ENCODE data around the gene IGSF3. TPM values are rescaled to one million over a fixed set of nuclear protein-coding genes. Genes with fewer than 3 reads are reported as not detected.

IGSF3 gene
- total RNA-seq, 4 donors from 2014 or later: 1.7 to 8.5 (median 5.1) TPM

DNA sequence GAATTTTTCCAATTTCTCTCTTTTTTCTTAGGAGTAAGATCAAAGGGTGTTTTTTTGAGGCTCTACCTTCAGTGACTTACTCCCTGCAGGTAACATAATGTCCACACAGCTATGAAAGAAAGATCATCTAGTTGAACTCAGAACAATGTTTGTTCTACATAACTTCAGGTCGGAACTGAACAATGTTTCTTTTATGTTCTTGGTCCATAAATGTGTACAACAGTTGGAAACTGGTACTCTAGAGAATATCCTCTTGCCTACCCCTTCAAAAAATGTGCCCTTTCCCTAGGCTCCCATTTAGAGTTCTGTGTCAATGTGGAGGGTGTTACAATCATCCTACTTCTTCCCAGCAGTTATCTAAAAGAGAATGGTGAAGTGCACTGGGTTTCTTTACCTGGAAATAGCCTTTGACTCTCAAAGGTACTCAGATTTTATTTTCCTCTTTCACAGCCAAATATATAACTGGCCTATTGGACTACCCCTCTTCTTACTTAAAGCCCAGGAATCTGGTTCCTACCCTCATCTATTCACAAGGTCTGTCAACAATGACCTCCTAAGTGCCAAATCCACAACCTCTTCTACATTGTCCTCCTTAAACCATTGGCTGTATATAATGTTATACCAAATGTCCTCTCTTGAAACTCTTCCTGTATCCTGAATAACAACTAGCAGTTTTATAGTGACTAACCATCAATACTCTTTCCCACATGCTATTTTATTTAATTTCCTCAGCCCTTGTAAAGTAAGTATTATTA is 139.0 kb downstream of the IGSF3 start:
- no peak for TF ChIP-seq POLR2AphosphoS5 (IDR thresholded peaks at IDR 0.05)
- TF ChIP-seq POLR2A (IDR thresholded peaks at IDR 0.05): no peak
- no peak for TF ChIP-seq CTCF (IDR thresholded peaks at IDR 0.05)
- no peak for TF ChIP-seq EP300 (IDR thresholded peaks at IDR 0.05)
- Histone ChIP-seq H3K4me3 (no peak overlapping the region), H3K4me1 (no peaks in the 10 kb centered on the region), H3K9me3 (no peaks in the 10 kb centered on the region), H3K27me3 (no peaks in the 10 kb centered on the region), H3K36me3 (peaks cover 0 to 18% of the 10 kb centered on the region in 2 donors), H3K27ac (no peak overlapping the region)
- WGBS, 2 donors (ENCODE audit: low coverage in 1 of 2): 80 to 88% methylated on average over 1 of the region's 1 CpG
- ATAC-seq: no peak

- Histone ChIP-seq H3K27ac (no peak overlapping the region), H3K4me3 (no peak overlapping the region), H3K4me1 (no peaks in the 10 kb centered on the region), H3K9me3 (no peaks in the 10 kb centered on the region), H3K27me3 (no peaks in the 10 kb centered on the region), H3K36me3 (peaks cover 0 to 8% of the 10 kb centered on the region in 2 donors)
- no peak for ATAC-seq
- TF ChIP-seq CTCF (IDR thresholded peaks at IDR 0.05) (no peak), POLR2A (IDR thresholded peaks at IDR 0.05) (no peak), EP300 (IDR thresholded peaks at IDR 0.05) (no peak), POLR2AphosphoS5 (IDR thresholded peaks at IDR 0.05) (no peak)
- 86 to 100% methylated on average over 1 to 2 of the region's 2 CpGs for WGBS, 2 donors (ENCODE audit: low coverage in 1 of 2)
Observed at GRCh38 chr1:116525440-116525839, 142.1 kb downstream of the IGSF3 start.

Small RNA genes within 50 kb of the gene (small RNA-seq; reads per million reads assigned to genes)
- gene MIR320B1 (0 reads per million in 4 donors), gene MIR548AC (0 reads per million in 4 donors)

Other genes starting within 250 kb of the IGSF3 start
- gene CD58, start 96.7 kb downstream of the IGSF3 start, total RNA-seq: 10 to 100 TPM; 14.3 to 32.4 (median 24.8) TPM
- gene CD2, start 86.7 kb upstream of the IGSF3 start, total RNA-seq: 1 to 10 TPM in 3 of 4 donors, not detected in 1; 1.1 to 1.8 (median 1.2) TPM
- gene PTGFRN, start 242.2 kb upstream of the IGSF3 start, total RNA-seq: 100 to 1,000 TPM in 2 of 4 donors, 10 to 100 TPM in 2; 60.0 to 166 (median 101) TPM